ENCODE results near the gene FBXW5.

DNA sequence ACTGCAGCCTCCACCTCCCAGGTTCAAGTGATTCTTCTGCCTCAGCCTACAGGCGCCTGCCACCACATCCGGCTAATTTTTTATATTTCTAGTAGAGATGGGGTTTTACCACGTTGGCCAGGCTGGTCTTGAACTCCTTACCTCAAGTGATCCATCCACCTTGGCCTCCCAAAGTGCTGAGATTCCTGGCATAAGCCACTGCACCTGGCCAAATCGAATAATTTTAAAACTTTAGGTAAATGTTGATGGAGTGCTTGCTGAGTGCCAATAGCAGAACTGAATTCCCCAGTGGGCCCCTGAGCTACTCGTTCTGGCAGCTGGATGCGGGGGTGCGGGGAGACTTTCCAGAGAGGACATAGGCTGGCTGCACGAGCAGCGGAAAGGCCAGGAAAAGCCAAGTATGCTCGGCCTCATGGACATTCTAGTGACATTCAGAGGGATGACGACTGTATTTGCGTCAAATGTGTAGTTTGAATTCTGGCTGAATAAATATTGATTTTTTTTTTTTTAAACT, 41.4 kb downstream of the FBXW5 start:
- TF ChIP-seq PATZ1 (CRISPR knock-in tag; IDR thresholded peaks at IDR 0.05; ENCODE audit: borderline replicate concordance) (no peak), BACH2 (CRISPR knock-in tag; IDR thresholded peaks at IDR 0.05; ENCODE audit: borderline replicate concordance) (no peak), RARB (CRISPR knock-in tag; IDR thresholded peaks at IDR 0.05) (no peak), ZFP3 (CRISPR knock-in tag; IDR thresholded peaks at IDR 0.05) (no peak), ESRRG (CRISPR knock-in tag; IDR thresholded peaks at IDR 0.05) (no peak), OSR1 (CRISPR knock-in tag; IDR thresholded peaks at IDR 0.05) (no peak), ZNF70 (CRISPR knock-in tag; IDR thresholded peaks at IDR 0.05) (no peak), CSRNP3 (CRISPR knock-in tag; IDR thresholded peaks at IDR 0.05) (no peak), SNAI2 (CRISPR knock-in tag; IDR thresholded peaks at IDR 0.05) (no peak), ARNTL (CRISPR knock-in tag; IDR thresholded peaks at IDR 0.05; ENCODE audit: borderline replicate concordance, low read depth) (no peak), CSDC2 (CRISPR knock-in tag; IDR thresholded peaks at IDR 0.05) (no peak), ZFP30 (CRISPR knock-in tag; IDR thresholded peaks at IDR 0.05) (no peak), ISL1 (CRISPR knock-in tag; IDR thresholded peaks at IDR 0.05) (no peak)

All from SK-N-SH treated with all-trans-retinoic acid at 6 μM for 48 hours (cell line).